Ishikawa (cell line): ENCODE measurements around the gene DAB2.

Experiments
- RAD21 ChIP-seq: IDR thresholded peaks from 2 replicates; pipeline ENCODE4 v1.6.1; 2012; ENCODE audit warnings: low read depth
- REST ChIP-seq: IDR thresholded peaks from 2 replicates; pipeline ENCODE4 v1.6.1; 2012; ENCODE audit warnings: low read depth, mild to moderate bottlenecking
- TCF12 ChIP-seq: IDR thresholded peaks from 2 replicates; pipeline ENCODE4 v1.6.1; 2012; ENCODE audit warnings: low read depth
- TF ChIP-seq, protein P1 (sequence below): IDR thresholded peaks from 2 replicates; pipeline ENCODE4 v1.6.1; 2012

DNA sequence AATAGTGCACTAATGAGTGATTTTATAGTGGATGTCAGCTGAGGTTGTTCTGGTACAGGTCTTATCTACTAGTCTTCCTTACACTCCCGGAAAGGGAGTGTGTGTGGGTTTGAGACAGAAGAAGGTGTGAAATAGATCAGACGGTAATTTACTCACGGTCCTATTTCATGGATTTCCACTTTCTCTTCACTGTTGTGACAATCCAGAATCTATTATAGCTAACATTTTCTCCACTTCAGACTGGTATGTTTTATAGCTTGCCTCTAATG is 53.5 kb downstream of the DAB2 start:
- TF ChIP-seq REST (no peak), TCF12 (no peak), RAD21 (no peak)
- TF ChIP-seq, protein P1, sequence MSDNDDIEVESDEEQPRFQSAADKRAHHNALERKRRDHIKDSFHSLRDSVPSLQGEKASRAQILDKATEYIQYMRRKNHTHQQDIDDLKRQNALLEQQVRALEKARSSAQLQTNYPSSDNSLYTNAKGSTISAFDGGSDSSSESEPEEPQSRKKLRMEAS, result no peak
